OCI-LY1 (cell line): ENCODE data around the gene PIAS4.
A peak's percentile ranks its signal among the peaks of the same experiment; 100 is the strongest.

ENCODE experiments used
- H2AFZ ChIP-seq: fragments of 200-600 bp; sonication (generic), shearing (Covaris generic); 2 replicates; pipeline ENCODE4 v1.6.0; 2014; ENCODE audit warnings: antibody characterized with exemption, mild to moderate bottlenecking, low read length
- H3F3A ChIP-seq: fragments of 200-600 bp; sonication (generic), shearing (Covaris generic); 2 replicates; pipeline ENCODE4 v1.6.0; 2014; ENCODE audit warnings: mild to moderate bottlenecking, antibody characterized with exemption, low read length, moderate library complexity; ENCODE audit not compliant: insufficient read depth
- H3K27ac ChIP-seq: fragments of 200-600 bp; sonication (generic); 2 replicates; pipeline ENCODE4 v1.5.1; 2014; ENCODE audit warnings: low read length, mixed run types, mild to moderate bottlenecking, low read depth; ENCODE audit not compliant: poor library complexity, severe bottlenecking
- H3K27me3 ChIP-seq: fragments of 200-600 bp; sonication (generic); 2 replicates; pipeline ENCODE4 v1.6.0; 2014; ENCODE audit warnings: antibody characterized with exemption, mild to moderate bottlenecking, low read length, moderate library complexity; ENCODE audit not compliant: insufficient read depth
- H3K36me3 ChIP-seq: fragments of 200-600 bp; sonication (generic); 2 replicates; pipeline ENCODE4 v1.6.1; 2014; ENCODE audit warnings: mild to moderate bottlenecking, antibody characterized with exemption, low read length, moderate library complexity, mixed read lengths; ENCODE audit not compliant: insufficient read depth
- H3K4me1 ChIP-seq: fragments of 200-600 bp; sonication (generic); 2 replicates; pipeline ENCODE4 v1.5.1; 2014; ENCODE audit warnings: mild to moderate bottlenecking, low read length, moderate library complexity; ENCODE audit not compliant: insufficient read depth, severe bottlenecking
- H3K4me2 ChIP-seq: fragments of 200-600 bp; sonication (generic), shearing (Covaris generic); 2 replicates; pipeline ENCODE4 v1.6.1; 2014; ENCODE audit warnings: low read length
- H3K4me3 ChIP-seq: fragments of 200-600 bp; sonication (generic); 2 replicates; pipeline ENCODE4 v1.5.1; 2014; ENCODE audit warnings: low read length, low read depth, mild to moderate bottlenecking, mixed read lengths; ENCODE audit not compliant: poor library complexity, severe bottlenecking
- H3K79me2 ChIP-seq: fragments of 200-600 bp; shearing (Covaris generic); 2 replicates; pipeline ENCODE4 v1.6.1; 2016; ENCODE audit warnings: mixed run types, low read length, mixed read lengths; ENCODE audit not compliant: insufficient read depth
- H3K9ac ChIP-seq: fragments of 200-600 bp; sonication (generic), shearing (Covaris generic); 2 replicates; pipeline ENCODE4 v1.6.1; 2014; ENCODE audit warnings: mild to moderate bottlenecking, low read length, mixed read lengths
- H3K9me2 ChIP-seq: fragments of 200-600 bp; sonication (generic), shearing (Covaris generic); 2 replicates; pipeline ENCODE4 v1.6.1; 2014; ENCODE audit warnings: low read depth, mild to moderate bottlenecking, low read length, mixed read lengths
- H3K9me3 ChIP-seq: fragments of 200-600 bp; shearing (Covaris generic); 2 replicates; pipeline ENCODE4 v1.6.1; 2014; ENCODE audit warnings: low read length, mixed read lengths
- H4K20me1 ChIP-seq: fragments of 200-600 bp; sonication (generic), shearing (Covaris generic); 2 replicates; pipeline ENCODE4 v1.6.0; 2016; ENCODE audit warnings: mild to moderate bottlenecking, low read length; ENCODE audit not compliant: insufficient read depth
- CTCF ChIP-seq: fragments of 200-600 bp; sonication (generic), shearing (Covaris generic); IDR thresholded peaks from 2 replicates; pipeline ENCODE4 v1.5.1; 2017; ENCODE audit warnings: mild to moderate bottlenecking, antibody characterized with exemption, low read length, moderate library complexity, mixed read lengths
- EZH2 ChIP-seq: fragments of 200-600 bp; sonication (generic), shearing (Covaris generic); IDR thresholded peaks from 2 replicates; pipeline ENCODE4 v1.8.0; 2017; ENCODE audit warnings: borderline replicate concordance, mixed run types, mild to moderate bottlenecking, antibody characterized with exemption, low read length, moderate library complexity, mixed read lengths

The PIAS4 gene

DNA sequence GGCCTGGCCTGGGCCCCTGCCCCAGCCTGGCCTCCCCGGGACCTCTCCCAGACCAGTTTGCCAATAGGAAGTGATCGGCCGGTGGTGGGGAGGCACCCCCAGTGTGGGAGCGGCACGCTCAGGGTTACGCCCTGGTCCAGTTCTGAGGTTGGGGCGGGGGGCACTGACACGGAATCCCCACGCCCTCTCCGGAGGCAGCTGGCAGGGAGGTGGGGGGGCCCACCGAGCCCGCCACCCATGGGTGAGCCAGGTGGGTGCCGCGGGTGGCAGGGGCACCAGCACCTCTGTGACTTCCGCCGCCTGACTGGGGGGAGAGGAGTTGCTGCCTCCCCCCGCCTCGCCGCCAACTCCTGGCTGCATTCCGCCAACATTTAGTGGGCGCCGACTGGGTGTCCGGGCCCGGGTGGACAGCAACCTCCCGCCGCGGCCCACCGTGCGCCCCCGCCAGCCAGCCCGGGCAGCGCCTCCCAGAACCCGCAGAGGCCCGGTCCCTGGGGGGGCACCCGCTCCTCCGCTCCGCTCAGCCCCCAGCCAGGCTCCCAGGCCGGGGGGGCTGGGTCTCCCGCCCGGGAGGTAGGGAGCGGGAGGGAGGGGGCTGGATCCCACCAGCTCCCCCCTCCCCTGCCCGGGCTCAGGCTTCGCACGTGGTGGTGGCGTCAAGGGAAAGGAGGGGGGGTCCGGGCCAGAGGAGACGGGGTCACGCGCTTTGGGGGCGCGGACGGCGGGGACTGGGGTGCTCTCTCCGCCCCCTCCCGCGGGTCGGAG, 57.1 kb downstream of the PIAS4 start:
- Histone ChIP-seq H3K9me3 (no peaks in the 10 kb centered on the region), H3K4me3 (peak overlapping the region; percentile 95), H3K79me2 (peaks cover 52% of the 10 kb centered on the region), H3F3A (no peaks in the 10 kb centered on the region), H3K9me2 (no peaks in the 10 kb centered on the region), H3K9ac (peak overlapping the region; percentile 90), H4K20me1 (no peaks in the 10 kb centered on the region), H2AFZ (no peak overlapping the region), H3K4me2 (peak overlapping the region; percentile 89), H3K27me3 (no peaks in the 10 kb centered on the region), H3K27ac (peak overlapping the region; percentile 76), H3K4me1 (peaks cover 66% of the 10 kb centered on the region), H3K36me3 (peaks cover 19% of the 10 kb centered on the region)
- TF ChIP-seq CTCF (no peak), EZH2 (no peak)

DNA sequence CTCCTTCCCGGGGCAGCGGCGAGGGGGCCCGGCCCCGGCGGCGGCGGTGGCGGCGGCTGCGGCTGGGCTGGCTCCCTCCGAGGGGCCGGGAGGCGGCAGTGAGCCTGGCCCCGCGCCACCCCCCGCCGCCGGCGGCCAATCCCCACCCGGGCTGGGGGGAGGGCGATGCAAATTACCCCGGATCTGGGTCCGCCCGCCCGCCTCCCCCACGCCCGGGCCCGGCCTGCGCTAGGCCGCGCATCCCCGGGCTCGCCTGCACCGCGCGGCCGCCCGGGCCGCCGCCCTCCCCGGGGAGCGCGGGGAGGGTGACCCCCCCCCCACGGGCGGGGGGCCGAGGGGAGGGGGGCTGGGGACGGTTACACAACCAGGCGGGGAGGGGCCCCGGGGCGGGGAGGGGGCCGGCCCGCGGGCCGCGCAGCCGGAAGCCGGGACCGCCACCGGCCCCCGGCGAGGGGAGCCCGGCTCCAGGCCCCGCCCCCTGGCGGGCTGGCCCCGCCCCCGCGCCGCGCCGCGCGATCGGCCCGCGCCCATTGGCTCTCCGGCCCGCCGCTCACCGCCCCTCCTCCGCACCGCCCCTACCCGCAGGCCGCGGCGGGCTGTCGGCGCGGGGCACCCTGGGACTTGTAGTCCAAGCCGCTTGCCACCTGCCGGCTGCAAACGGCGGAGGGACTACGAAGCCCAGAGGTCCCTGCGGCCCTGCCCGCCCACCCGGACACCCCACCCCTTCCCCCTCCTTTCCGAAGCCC, 58.1 kb downstream of the PIAS4 start:
- Histone ChIP-seq H2AFZ (no peak overlapping the region), H3K79me2 (peaks cover 45% of the 10 kb centered on the region), H3F3A (no peaks in the 10 kb centered on the region), H3K36me3 (peaks cover 19% of the 10 kb centered on the region), H3K4me3 (peak overlapping the region; percentile 73), H3K27ac (no peak overlapping the region), H3K9me3 (no peaks in the 10 kb centered on the region), H3K9ac (no peak overlapping the region), H4K20me1 (no peaks in the 10 kb centered on the region), H3K4me2 (no peak overlapping the region), H3K4me1 (peaks cover 58% of the 10 kb centered on the region), H3K27me3 (no peaks in the 10 kb centered on the region), H3K9me2 (no peaks in the 10 kb centered on the region)
- TF ChIP-seq CTCF (no peak), EZH2 (no peak)

GRCh38 chr19:4066176-4066606, 58.7 kb downstream of the PIAS4 start:
- H3K36me3 ChIP-seq = peaks cover 19% of the 10 kb centered on the region
- peaks cover 52% of the 10 kb centered on the region for H3K4me1 ChIP-seq
- H3F3A ChIP-seq = no peaks in the 10 kb centered on the region
- H3K4me2 ChIP-seq = peak overlapping the region; percentile 72
- no peaks in the 10 kb centered on the region for H3K27me3 ChIP-seq
- peak overlapping the region; percentile 30 for H3K27ac ChIP-seq
- H3K9me2 ChIP-seq = no peaks in the 10 kb centered on the region
- no peak overlapping the region for H2AFZ ChIP-seq
- peak overlapping the region; percentile 77 for H3K9ac ChIP-seq
- peaks cover 39% of the 10 kb centered on the region for H3K79me2 ChIP-seq
- H4K20me1 ChIP-seq = no peaks in the 10 kb centered on the region
- no peaks in the 10 kb centered on the region for H3K9me3 ChIP-seq
- TF ChIP-seq CTCF (no peak), EZH2 (no peak)
- H3K4me3 ChIP-seq = peak overlapping the region; percentile 73
